Measurements from ENCODE around the gene HNRNPL. TPM values are rescaled to one million over a fixed set of nuclear protein-coding genes. Genes with fewer than 3 reads are reported as not detected.

Gene HNRNPL
- total and polyA plus RNA-seq, 9 of the 15 experiments (the other 6 are each of a cell fraction or from before 2014, with no cell fraction given) = 39.5 to 610 (median 299) TPM

GRCh38 chr19:38849147-38849859, 483 bp downstream of the HNRNPL start (continued):
- TF ChIP-seq ZNF395 (CRISPR knock-in tag; IDR thresholded peaks at IDR 0.05) (0 out of 2 replicates have a peak, but pooled peaks have one; percentile 88), ZNF316 (IDR thresholded peaks at IDR 0.05) (no peak), NUFIP1 (IDR thresholded peaks at IDR 0.05; ENCODE audit: partially characterized antibody) (no peak), SRF (CRISPR knock-in tag; IDR thresholded peaks at IDR 0.05) (no peak), RBBP5 (IDR thresholded peaks at IDR 0.05; ENCODE audit: borderline replicate concordance, insufficient read depth, low read length, poor library complexity, severe bottlenecking) (no peak), REST (IDR thresholded peaks at IDR 0.05; ENCODE audit: borderline replicate concordance) (no peak), REST (CRISPR knock-in tag; IDR thresholded peaks at IDR 0.05; ENCODE audit: low read depth) (0 out of 2 replicates have a peak, but pooled peaks have one; percentile 23), ZNF212 (CRISPR knock-in tag; IDR thresholded peaks at IDR 0.05) (no peak), GTF2A2 (tag; IDR thresholded peaks at IDR 0.05) (no peak), ZNF512 (tag; IDR thresholded peaks at IDR 0.05) (no peak), TRIM25 (IDR thresholded peaks at IDR 0.05; ENCODE audit: borderline replicate concordance) (no peak)
